Measurements from ENCODE around the gene MS4A5. TPM values are rescaled to one million over a fixed set of nuclear protein-coding genes. Genes with fewer than 3 reads are reported as not detected.

The MS4A5 gene
- total RNA-seq, 1 donor from 2014 or later = not detected

DNA sequence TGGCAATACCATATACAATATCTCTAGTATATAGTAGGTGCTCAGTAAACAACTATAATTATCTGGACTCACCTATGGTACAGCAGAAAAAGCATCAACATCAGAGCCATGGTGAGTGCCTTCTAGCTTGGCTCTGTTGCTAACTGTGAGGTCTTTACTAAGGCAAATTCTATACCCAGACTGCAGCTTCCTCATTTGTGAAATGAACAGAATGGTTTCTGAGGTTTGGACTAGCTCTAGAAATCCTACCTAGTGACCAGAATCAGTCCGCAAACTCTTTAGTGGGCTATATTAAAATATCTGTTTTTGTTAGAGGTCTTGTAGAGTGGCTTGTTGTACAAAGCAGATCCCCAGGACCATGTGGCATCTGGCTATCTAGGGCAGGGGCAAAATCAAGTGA lies 30.0 kb downstream of the MS4A5 start:
- Histone ChIP-seq H3K4me1 (ENCODE audit: insufficient read depth, low read length) (no peaks in the 10 kb centered on the region), H3K9ac (ENCODE audit: low read length) (no peak overlapping the region), H4K20me1 (ENCODE audit: insufficient read depth, low read length) (no peaks in the 10 kb centered on the region), H3K4me2 (ENCODE audit: low read length) (no peak overlapping the region), H3K27ac (ENCODE audit: low read depth, low read length) (no peak overlapping the region), H3K9me3 (ENCODE audit: insufficient read depth, low read depth, low read length) (no peaks in the 10 kb centered on the region), H3K4me3 (ENCODE audit: insufficient read depth, low read depth, low read length) (no peak overlapping the region), H2AFZ (ENCODE audit: low read depth, low read length) (no peak overlapping the region), H3K79me2 (ENCODE audit: insufficient read depth, low read length) (no peaks in the 10 kb centered on the region), H3K36me3 (ENCODE audit: insufficient read depth, low read length) (no peaks in the 10 kb centered on the region), H3K27me3 (ENCODE audit: insufficient read depth, low read length) (no peaks in the 10 kb centered on the region)
- Mint-ChIP-seq H3K9me3 (ENCODE audit: unreplicated experiment) (no peaks in the 10 kb centered on the region), H3K4me1 (ENCODE audit: low read depth, unreplicated experiment) (no peaks in the 10 kb centered on the region), H3K4me3 (ENCODE audit: unreplicated experiment) (no peak overlapping the region), H3K27me3 (ENCODE audit: low read depth, unreplicated experiment) (peaks cover 19% of the 10 kb centered on the region), H3K27ac (ENCODE audit: unreplicated experiment) (no peak overlapping the region), H3K36me3 (ENCODE audit: low read depth, unreplicated experiment) (no peaks in the 10 kb centered on the region)
- TF ChIP-seq, protein P1, sequence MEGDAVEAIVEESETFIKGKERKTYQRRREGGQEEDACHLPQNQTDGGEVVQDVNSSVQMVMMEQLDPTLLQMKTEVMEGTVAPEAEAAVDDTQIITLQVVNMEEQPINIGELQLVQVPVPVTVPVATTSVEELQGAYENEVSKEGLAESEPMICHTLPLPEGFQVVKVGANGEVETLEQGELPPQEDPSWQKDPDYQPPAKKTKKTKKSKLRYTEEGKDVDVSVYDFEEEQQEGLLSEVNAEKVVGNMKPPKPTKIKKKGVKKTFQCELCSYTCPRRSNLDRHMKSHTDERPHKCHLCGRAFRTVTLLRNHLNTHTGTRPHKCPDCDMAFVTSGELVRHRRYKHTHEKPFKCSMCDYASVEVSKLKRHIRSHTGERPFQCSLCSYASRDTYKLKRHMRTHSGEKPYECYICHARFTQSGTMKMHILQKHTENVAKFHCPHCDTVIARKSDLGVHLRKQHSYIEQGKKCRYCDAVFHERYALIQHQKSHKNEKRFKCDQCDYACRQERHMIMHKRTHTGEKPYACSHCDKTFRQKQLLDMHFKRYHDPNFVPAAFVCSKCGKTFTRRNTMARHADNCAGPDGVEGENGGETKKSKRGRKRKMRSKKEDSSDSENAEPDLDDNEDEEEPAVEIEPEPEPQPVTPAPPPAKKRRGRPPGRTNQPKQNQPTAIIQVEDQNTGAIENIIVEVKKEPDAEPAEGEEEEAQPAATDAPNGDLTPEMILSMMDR (IDR thresholded peaks at IDR 0.05; ENCODE audit: insufficient read depth, low read depth, low read length) = no peak
- TF ChIP-seq EZH2 (IDR thresholded peaks at IDR 0.05; ENCODE audit: insufficient read depth, low read length) = no peak
- no peak for DNase-seq (ENCODE audit: low read depth)
- no peak for FAIRE-seq

DNA sequence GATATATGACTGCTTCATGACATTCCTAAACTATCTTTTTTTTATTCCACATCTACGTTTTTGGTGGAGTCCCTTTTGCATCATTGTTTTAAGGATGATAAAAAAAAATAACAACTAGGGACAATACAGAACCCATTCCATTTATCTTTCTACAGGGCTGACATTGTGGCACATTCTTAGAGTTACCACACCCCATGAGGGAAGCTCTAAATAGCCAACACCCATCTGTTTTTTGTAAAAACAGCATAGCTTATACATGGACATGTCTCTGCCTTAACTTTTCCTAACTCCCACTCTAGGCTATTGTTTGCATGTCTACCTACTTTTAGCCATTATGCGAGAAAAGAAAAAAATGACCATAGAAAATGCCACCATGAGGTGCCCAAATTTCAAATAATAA lies 39.5 kb downstream of the MS4A5 start:
- no peaks in the 10 kb centered on the region for H4K20me1 ChIP-seq (ENCODE audit: insufficient read depth, low read length)
- FAIRE-seq (no peak), DNase-seq (ENCODE audit: low read depth) (no peak)
- no peak overlapping the region for H3K4me2 ChIP-seq (ENCODE audit: low read length)
- no peaks in the 10 kb centered on the region for H3K4me1 ChIP-seq (ENCODE audit: insufficient read depth, low read length)
- H2AFZ ChIP-seq (ENCODE audit: low read depth, low read length) = no peak overlapping the region
- no peak overlapping the region for H3K4me3 Mint-ChIP-seq (ENCODE audit: unreplicated experiment)
- no peaks in the 10 kb centered on the region for H3K9me3 ChIP-seq (ENCODE audit: insufficient read depth, low read depth, low read length)
- no peak for TF ChIP-seq EZH2 (IDR thresholded peaks at IDR 0.05; ENCODE audit: insufficient read depth, low read length)
- TF ChIP-seq, protein P1 (IDR thresholded peaks at IDR 0.05; ENCODE audit: insufficient read depth, low read depth, low read length) = no peak
- no peaks in the 10 kb centered on the region for H3K9me3 Mint-ChIP-seq (ENCODE audit: unreplicated experiment)
- H3K27ac ChIP-seq (ENCODE audit: low read depth, low read length) = no peak overlapping the region
- no peak overlapping the region for H3K9ac ChIP-seq (ENCODE audit: low read length)
- H3K79me2 ChIP-seq (ENCODE audit: insufficient read depth, low read length) = no peaks in the 10 kb centered on the region
- H3K27me3 ChIP-seq (ENCODE audit: insufficient read depth, low read length) = no peaks in the 10 kb centered on the region
- H3K4me1 Mint-ChIP-seq (ENCODE audit: low read depth, unreplicated experiment) = no peaks in the 10 kb centered on the region
- no peaks in the 10 kb centered on the region for H3K36me3 Mint-ChIP-seq (ENCODE audit: low read depth, unreplicated experiment)
- no peak overlapping the region for H3K4me3 ChIP-seq (ENCODE audit: insufficient read depth, low read depth, low read length)
- no peak overlapping the region for H3K27ac Mint-ChIP-seq (ENCODE audit: unreplicated experiment)
- H3K27me3 Mint-ChIP-seq (ENCODE audit: low read depth, unreplicated experiment) = peaks cover 9% of the 10 kb centered on the region
- no peaks in the 10 kb centered on the region for H3K36me3 ChIP-seq (ENCODE audit: insufficient read depth, low read length)

DNA sequence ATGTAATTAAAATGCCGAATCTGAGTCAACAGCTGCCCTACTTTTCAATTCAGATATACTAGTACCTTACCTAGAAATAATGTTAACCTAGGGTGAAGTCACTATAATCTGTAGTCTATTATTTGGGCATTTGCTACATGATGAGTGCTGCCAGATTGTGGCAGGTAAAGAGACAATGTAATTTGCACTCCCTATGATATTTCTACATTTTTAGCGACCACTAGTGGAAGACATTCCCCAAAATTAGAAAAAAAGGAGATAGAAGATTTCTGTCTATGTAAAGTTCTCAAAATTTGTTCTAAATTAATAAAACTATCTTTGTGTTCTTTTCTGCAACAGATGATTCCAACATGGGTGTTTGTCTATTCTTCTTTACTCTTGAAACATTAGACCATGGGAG lies 40.4 kb downstream of the MS4A5 start:
- TF ChIP-seq, protein P1 (IDR thresholded peaks at IDR 0.05; ENCODE audit: insufficient read depth, low read depth, low read length) = no peak
- no peak for TF ChIP-seq EZH2 (IDR thresholded peaks at IDR 0.05; ENCODE audit: insufficient read depth, low read length)
- no peak overlapping the region for H3K4me3 ChIP-seq (ENCODE audit: insufficient read depth, low read depth, low read length)
- Mint-ChIP-seq H3K36me3 (ENCODE audit: low read depth, unreplicated experiment) (no peaks in the 10 kb centered on the region), H3K27ac (ENCODE audit: unreplicated experiment) (no peak overlapping the region), H3K4me3 (ENCODE audit: unreplicated experiment) (no peak overlapping the region), H3K4me1 (ENCODE audit: low read depth, unreplicated experiment) (no peaks in the 10 kb centered on the region), H3K27me3 (ENCODE audit: low read depth, unreplicated experiment) (peaks cover 4% of the 10 kb centered on the region), H3K9me3 (ENCODE audit: unreplicated experiment) (no peaks in the 10 kb centered on the region)
- H3K27me3 ChIP-seq (ENCODE audit: insufficient read depth, low read length) = no peaks in the 10 kb centered on the region
- no peaks in the 10 kb centered on the region for H3K36me3 ChIP-seq (ENCODE audit: insufficient read depth, low read length)
- no peaks in the 10 kb centered on the region for H3K9me3 ChIP-seq (ENCODE audit: insufficient read depth, low read depth, low read length)
- no peaks in the 10 kb centered on the region for H3K4me1 ChIP-seq (ENCODE audit: insufficient read depth, low read length)
- H4K20me1 ChIP-seq (ENCODE audit: insufficient read depth, low read length) = no peaks in the 10 kb centered on the region
- no peak overlapping the region for H3K9ac ChIP-seq (ENCODE audit: low read length)
- FAIRE-seq = no peak
- H3K4me2 ChIP-seq (ENCODE audit: low read length) = no peak overlapping the region
- H3K27ac ChIP-seq (ENCODE audit: low read depth, low read length) = no peak overlapping the region
- DNase-seq (ENCODE audit: low read depth) = no peak
- no peak overlapping the region for H2AFZ ChIP-seq (ENCODE audit: low read depth, low read length)
- H3K79me2 ChIP-seq (ENCODE audit: insufficient read depth, low read length) = no peaks in the 10 kb centered on the region
